Keratinocyte (primary cell): Measurements from ENCODE around the gene TRIM9. TPM values are rescaled to one million over a fixed set of nuclear protein-coding genes. Genes with fewer than 3 reads are reported as not detected.

ENCODE experiments used
- DNase-seq: peaks from one replicate; pipeline ENCODE4 v3.0.0-alpha.2; 2011; ENCODE audit warnings: low read depth, missing footprints, low spot score
- FAIRE-seq: peaks from 2 replicates; lab custom pipeline; 2011; peaks lifted over from hg19 to GRCh38; lab: Jason Lieb, UNC
- H2AFZ ChIP-seq: 2 replicates; pipeline ENCODE4 v1.6.0; 2012; ENCODE audit warnings: low read length, control low read depth, inconsistent platforms; ENCODE audit not compliant: control insufficient read depth
- H3K27ac ChIP-seq: 2 replicates; pipeline ENCODE4 v1.5.1; 2011; ENCODE audit warnings: low read length; ENCODE audit not compliant: control insufficient read depth, insufficient read depth
- H3K27me3 ChIP-seq: 3 replicates; pipeline ENCODE4 v1.6.0; 2011; ENCODE audit warnings: low read length; ENCODE audit not compliant: control insufficient read depth, insufficient read depth; ENCODE audit errors: extremely low read depth
- H3K36me3 ChIP-seq, 2 experiments: 2 replicates in 1 of 2; 3 replicates in 1 of 2; pipeline ENCODE4 v1.5.1; 2011; ENCODE audit warnings: low read length in 2 of 2, mild to moderate bottlenecking in 1 of 2; ENCODE audit not compliant: control insufficient read depth in 2 of 2, insufficient read depth in 2 of 2; ENCODE audit errors: extremely low read depth in 1 of 2
- H3K4me1 ChIP-seq: 3 replicates; pipeline ENCODE4 v1.5.1; 2011; ENCODE audit warnings: low read length; ENCODE audit not compliant: control insufficient read depth, insufficient read depth; ENCODE audit errors: extremely low read depth
- H3K4me2 ChIP-seq: 3 replicates; pipeline ENCODE4 v1.6.0; 2011; ENCODE audit warnings: low read depth, low read length; ENCODE audit not compliant: control insufficient read depth, insufficient read depth; ENCODE audit errors: extremely low read depth
- H3K4me3 ChIP-seq, 3 experiments: fragments of 200-600 bp in 1 of 3; sonication (generic) in 1 of 3; 2 replicates in 2 of 3; 3 replicates in 1 of 3; pipeline ENCODE4 v1.5.1; 2011 to 2016; ENCODE audit warnings: low read length in 3 of 3, mild to moderate bottlenecking in 3 of 3, control low read depth in 2 of 3, inconsistent platforms in 1 of 3, low read depth in 1 of 3, mixed read lengths in 1 of 3, mixed run types in 1 of 3, moderate library complexity in 1 of 3; ENCODE audit not compliant: control insufficient read depth in 2 of 3, insufficient read depth in 2 of 3; ENCODE audit errors: extremely low read depth in 1 of 3
- H3K79me2 ChIP-seq: 2 replicates; pipeline ENCODE4 v1.6.0; 2012; ENCODE audit warnings: low read length; ENCODE audit not compliant: control insufficient read depth, insufficient read depth
- H3K9ac ChIP-seq: 3 replicates; pipeline ENCODE4 v1.6.0; 2011; ENCODE audit warnings: low read length; ENCODE audit not compliant: control insufficient read depth, insufficient read depth; ENCODE audit errors: extremely low read depth
- H3K9me1 ChIP-seq: 3 replicates; pipeline ENCODE4 v1.6.0; 2011; ENCODE audit warnings: low read length; ENCODE audit not compliant: control insufficient read depth, insufficient read depth; ENCODE audit errors: extremely low read depth
- H3K9me3 ChIP-seq: 2 replicates; pipeline ENCODE4 v1.5.1; 2012; ENCODE audit warnings: low read depth, low read length; ENCODE audit not compliant: control insufficient read depth
- H4K20me1 ChIP-seq: 3 replicates; pipeline ENCODE4 v1.6.0; 2011; ENCODE audit warnings: low read length; ENCODE audit not compliant: control insufficient read depth, insufficient read depth; ENCODE audit errors: extremely low read depth
- CTCF ChIP-seq, 3 experiments: IDR thresholded peaks in 1 of 3; conservative IDR thresholded peaks in 1 of 3; optimal IDR thresholded peaks in 1 of 3; 2 replicates in 2 of 3; 3 replicates in 1 of 3; pipeline versions ENCODE3 to v1.5.1; 2011; ENCODE audit warnings: low read length in 3 of 3, mild to moderate bottlenecking in 3 of 3, moderate library complexity in 2 of 3, control low read depth in 1 of 3, inconsistent platforms in 1 of 3; ENCODE audit not compliant: insufficient read depth in 2 of 3; ENCODE audit errors: extremely low read depth in 1 of 3
- EZH2 ChIP-seq: IDR thresholded peaks from one replicate; pipeline ENCODE4 v1.6.1; 2012; ENCODE audit warnings: inconsistent platforms, mild to moderate bottlenecking, low read length, moderate library complexity
- dilution Hi-C: fragments of 300-500 bp; cut with MboI; formaldehyde crosslinking; loops from one replicate; pipeline ENCODE4 v1.7.0; 2020; ENCODE audit warnings: low sequenced_read_pairs; ENCODE audit not compliant: extremely low pct_ligation_motif_present
- polyA plus RNA-seq, 5 experiments: library from polyadenylated mRNA; depleted of rRNA in 3 of 5; stranded (reverse) in 3 of 5; stranded (forward) in 1 of 5; unstranded in 1 of 5; fragments of >200 nt; gene quantifications; 1 replicate in 1 of 5; 2 replicates in 3 of 5; 3 replicates in 1 of 5; pipeline versions ENCODE4 v1.2.1 to v1.2.3, GENCODE V29; 2011 to 2012; ENCODE audit warnings: missing spikeins in 2 of 5, low read depth in 1 of 5, low replicate concordance in 1 of 5

The TRIM9 gene
- polyA plus RNA-seq, 1 donor (not counting 4 experiments of a cell fraction or from before 2014, with no cell fraction given): 0.04 TPM

- no peak overlapping the region for H3K4me2 ChIP-seq
- dilution Hi-C loops: no loop called here
- TF ChIP-seq CTCF (optimal IDR thresholded peaks at IDR 0.05 in 1 of 3, IDR thresholded peaks at IDR 0.05 in 1 of 3, conservative IDR thresholded peaks at IDR 0.05 in 1 of 3; ENCODE audit: extremely low read depth in 1 of 3, insufficient read depth in 2 of 3, low read length in 3 of 3): no peak
- TF ChIP-seq EZH2: no peak
These were observed 116.0 kb downstream of the TRIM9 start for GRCh38 chr14:50978888-50979287.

GRCh38 chr14:50978529-50978871, 116.4 kb downstream of the TRIM9 start:
- no peak overlapping the region for H3K27ac ChIP-seq
- DNase-seq: no peak
- no peaks in the 10 kb centered on the region for H3K36me3 ChIP-seq
- no peaks in the 10 kb centered on the region for H3K9me1 ChIP-seq
- no peaks in the 10 kb centered on the region for H3K9me3 ChIP-seq
- no peak overlapping the region for H3K4me2 ChIP-seq
- no peak for FAIRE-seq
- TF ChIP-seq EZH2 (no peak), CTCF (optimal IDR thresholded peaks at IDR 0.05 in 1 of 3, IDR thresholded peaks at IDR 0.05 in 1 of 3, conservative IDR thresholded peaks at IDR 0.05 in 1 of 3; ENCODE audit: extremely low read depth in 1 of 3, insufficient read depth in 2 of 3, low read length in 3 of 3) (no peak)
- no peaks in the 10 kb centered on the region for H3K4me1 ChIP-seq
- no peak overlapping the region for H3K4me3 ChIP-seq
- H3K27me3 ChIP-seq: peaks cover 14% of the 10 kb centered on the region
- no peaks in the 10 kb centered on the region for H4K20me1 ChIP-seq
- dilution Hi-C loops: no loop called here
- no peaks in the 10 kb centered on the region for H3K79me2 ChIP-seq
- no peak overlapping the region for H3K9ac ChIP-seq
- no peak overlapping the region for H2AFZ ChIP-seq

More at GRCh38 chr14:50978888-50979287, 116.0 kb downstream of the TRIM9 start:
- no peaks in the 10 kb centered on the region for H3K4me1 ChIP-seq
- no peak overlapping the region for H3K27ac ChIP-seq
- no peak overlapping the region for H2AFZ ChIP-seq
- H3K9me1 ChIP-seq: no peaks in the 10 kb centered on the region
- DNase-seq: no peak
- no peak for FAIRE-seq
- no peaks in the 10 kb centered on the region for H3K9me3 ChIP-seq
- no peaks in the 10 kb centered on the region for H3K79me2 ChIP-seq
- H3K27me3 ChIP-seq: peaks cover 15% of the 10 kb centered on the region
- no peaks in the 10 kb centered on the region for H3K36me3 ChIP-seq
- H4K20me1 ChIP-seq: no peaks in the 10 kb centered on the region
- H3K4me3 ChIP-seq: no peak overlapping the region
- no peak overlapping the region for H3K9ac ChIP-seq
